Ishikawa (cell line): Measurements from ENCODE around the gene NRIP3.

ENCODE experiments used
- CEBPB ChIP-seq: IDR thresholded peaks from 2 replicates; pipeline ENCODE4 v1.6.1; 2012
- CREB1 ChIP-seq: IDR thresholded peaks from 2 replicates; pipeline ENCODE4 v1.6.1; 2012; ENCODE audit warnings: low read depth
- EGR1 ChIP-seq: IDR thresholded peaks from 2 replicates; pipeline ENCODE4 v1.6.1; 2012
- EP300 ChIP-seq: IDR thresholded peaks from 2 replicates; pipeline ENCODE4 v1.6.1; 2012; ENCODE audit warnings: borderline replicate concordance
- FOXM1 ChIP-seq: IDR thresholded peaks from 2 replicates; pipeline ENCODE4 v1.6.1; 2012; ENCODE audit warnings: low read depth, borderline replicate concordance
- NFIC ChIP-seq: IDR thresholded peaks from 2 replicates; pipeline ENCODE4 v1.6.1; 2012
- RAD21 ChIP-seq: IDR thresholded peaks from 2 replicates; pipeline ENCODE4 v1.6.1; 2012; ENCODE audit warnings: low read depth
- TAF1 ChIP-seq: IDR thresholded peaks from 2 replicates; pipeline ENCODE4 v1.6.1; 2012; ENCODE audit warnings: low read depth, mild to moderate bottlenecking
- TCF12 ChIP-seq: IDR thresholded peaks from 2 replicates; pipeline ENCODE4 v1.6.1; 2012; ENCODE audit warnings: low read depth
- TEAD4 ChIP-seq: IDR thresholded peaks from 2 replicates; pipeline ENCODE4 v1.6.1; 2012
- YY1 ChIP-seq: IDR thresholded peaks from 2 replicates; pipeline ENCODE4 v1.6.1; 2012; ENCODE audit warnings: low read depth
- ZBTB7A ChIP-seq: IDR thresholded peaks from 2 replicates; pipeline ENCODE4 v1.6.1; 2012; ENCODE audit warnings: low read depth
- TF ChIP-seq, protein P1 (sequence below): IDR thresholded peaks from 2 replicates; pipeline ENCODE4 v1.6.1; 2012
- TF ChIP-seq, protein P2 (sequence below): IDR thresholded peaks from 2 replicates; pipeline ENCODE4 v1.6.1; 2012; ENCODE audit warnings: low read depth, mild to moderate bottlenecking
- TF ChIP-seq, protein P3 (sequence below): IDR thresholded peaks from 2 replicates; pipeline ENCODE4 v1.6.1; 2012

Gene NRIP3

DNA sequence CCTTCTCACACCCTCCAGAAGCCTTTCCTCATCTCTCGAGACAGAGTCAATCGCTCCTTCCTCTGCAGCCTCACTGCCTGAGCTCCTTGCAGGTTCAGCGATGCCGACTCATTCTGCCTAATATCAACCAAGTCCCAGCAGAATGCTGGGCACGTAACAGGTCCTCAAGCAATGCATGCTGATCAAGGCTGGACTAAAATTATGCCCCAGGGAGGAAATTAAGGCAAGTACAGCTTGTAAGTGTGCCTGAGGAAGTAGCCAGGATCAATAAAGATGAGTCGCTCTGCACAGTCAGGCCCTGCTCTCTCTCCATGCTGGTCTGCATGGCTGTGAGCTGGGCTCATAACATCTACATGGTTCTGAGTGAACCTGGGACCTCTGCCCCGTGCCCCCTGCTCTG, 25.6 kb upstream of the NRIP3 start:
- TF ChIP-seq TCF12: no peak
- TF ChIP-seq TEAD4: no peak
- TF ChIP-seq, protein P1, sequence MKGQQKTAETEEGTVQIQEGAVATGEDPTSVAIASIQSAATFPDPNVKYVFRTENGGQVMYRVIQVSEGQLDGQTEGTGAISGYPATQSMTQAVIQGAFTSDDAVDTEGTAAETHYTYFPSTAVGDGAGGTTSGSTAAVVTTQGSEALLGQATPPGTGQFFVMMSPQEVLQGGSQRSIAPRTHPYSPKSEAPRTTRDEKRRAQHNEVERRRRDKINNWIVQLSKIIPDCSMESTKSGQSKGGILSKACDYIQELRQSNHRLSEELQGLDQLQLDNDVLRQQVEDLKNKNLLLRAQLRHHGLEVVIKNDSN: no peak
- TF ChIP-seq, protein P2, sequence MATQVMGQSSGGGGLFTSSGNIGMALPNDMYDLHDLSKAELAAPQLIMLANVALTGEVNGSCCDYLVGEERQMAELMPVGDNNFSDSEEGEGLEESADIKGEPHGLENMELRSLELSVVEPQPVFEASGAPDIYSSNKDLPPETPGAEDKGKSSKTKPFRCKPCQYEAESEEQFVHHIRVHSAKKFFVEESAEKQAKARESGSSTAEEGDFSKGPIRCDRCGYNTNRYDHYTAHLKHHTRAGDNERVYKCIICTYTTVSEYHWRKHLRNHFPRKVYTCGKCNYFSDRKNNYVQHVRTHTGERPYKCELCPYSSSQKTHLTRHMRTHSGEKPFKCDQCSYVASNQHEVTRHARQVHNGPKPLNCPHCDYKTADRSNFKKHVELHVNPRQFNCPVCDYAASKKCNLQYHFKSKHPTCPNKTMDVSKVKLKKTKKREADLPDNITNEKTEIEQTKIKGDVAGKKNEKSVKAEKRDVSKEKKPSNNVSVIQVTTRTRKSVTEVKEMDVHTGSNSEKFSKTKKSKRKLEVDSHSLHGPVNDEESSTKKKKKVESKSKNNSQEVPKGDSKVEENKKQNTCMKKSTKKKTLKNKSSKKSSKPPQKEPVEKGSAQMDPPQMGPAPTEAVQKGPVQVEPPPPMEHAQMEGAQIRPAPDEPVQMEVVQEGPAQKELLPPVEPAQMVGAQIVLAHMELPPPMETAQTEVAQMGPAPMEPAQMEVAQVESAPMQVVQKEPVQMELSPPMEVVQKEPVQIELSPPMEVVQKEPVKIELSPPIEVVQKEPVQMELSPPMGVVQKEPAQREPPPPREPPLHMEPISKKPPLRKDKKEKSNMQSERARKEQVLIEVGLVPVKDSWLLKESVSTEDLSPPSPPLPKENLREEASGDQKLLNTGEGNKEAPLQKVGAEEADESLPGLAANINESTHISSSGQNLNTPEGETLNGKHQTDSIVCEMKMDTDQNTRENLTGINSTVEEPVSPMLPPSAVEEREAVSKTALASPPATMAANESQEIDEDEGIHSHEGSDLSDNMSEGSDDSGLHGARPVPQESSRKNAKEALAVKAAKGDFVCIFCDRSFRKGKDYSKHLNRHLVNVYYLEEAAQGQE: no peak
- TF ChIP-seq CEBPB: no peak
- no peak for TF ChIP-seq ZBTB7A
- TF ChIP-seq RAD21: no peak
- no peak for TF ChIP-seq FOXM1
- TF ChIP-seq, protein P3, sequence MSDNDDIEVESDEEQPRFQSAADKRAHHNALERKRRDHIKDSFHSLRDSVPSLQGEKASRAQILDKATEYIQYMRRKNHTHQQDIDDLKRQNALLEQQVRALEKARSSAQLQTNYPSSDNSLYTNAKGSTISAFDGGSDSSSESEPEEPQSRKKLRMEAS: no peak
- TF ChIP-seq EGR1: no peak
- TF ChIP-seq YY1: no peak

DNA sequence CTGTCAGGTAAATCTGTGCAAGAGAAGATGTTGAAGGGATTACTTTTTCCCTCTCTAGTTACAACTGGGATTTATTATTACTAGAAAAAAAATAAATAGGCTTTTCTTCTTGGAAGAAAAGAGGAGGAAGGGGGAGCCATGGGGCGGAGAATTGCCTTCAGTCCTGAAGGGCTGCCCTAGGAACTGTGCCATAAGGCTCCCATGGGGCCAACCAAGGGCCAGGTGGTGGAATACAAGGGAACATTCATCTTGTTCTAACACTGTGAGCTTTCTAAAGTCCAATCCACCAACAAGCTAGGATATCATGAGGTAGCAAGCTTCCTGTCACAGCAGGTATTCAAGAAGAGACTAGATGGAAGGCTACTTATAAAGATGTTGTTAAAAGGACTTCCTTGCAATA, 24.8 kb upstream of the NRIP3 start:
- TF ChIP-seq EGR1 (no peak), TAF1 (no peak), TCF12 (no peak), NFIC (no peak), YY1 (no peak), FOXM1 (no peak), CREB1 (no peak), EP300 (no peak)
- TF ChIP-seq, protein P2: no peak

DNA sequence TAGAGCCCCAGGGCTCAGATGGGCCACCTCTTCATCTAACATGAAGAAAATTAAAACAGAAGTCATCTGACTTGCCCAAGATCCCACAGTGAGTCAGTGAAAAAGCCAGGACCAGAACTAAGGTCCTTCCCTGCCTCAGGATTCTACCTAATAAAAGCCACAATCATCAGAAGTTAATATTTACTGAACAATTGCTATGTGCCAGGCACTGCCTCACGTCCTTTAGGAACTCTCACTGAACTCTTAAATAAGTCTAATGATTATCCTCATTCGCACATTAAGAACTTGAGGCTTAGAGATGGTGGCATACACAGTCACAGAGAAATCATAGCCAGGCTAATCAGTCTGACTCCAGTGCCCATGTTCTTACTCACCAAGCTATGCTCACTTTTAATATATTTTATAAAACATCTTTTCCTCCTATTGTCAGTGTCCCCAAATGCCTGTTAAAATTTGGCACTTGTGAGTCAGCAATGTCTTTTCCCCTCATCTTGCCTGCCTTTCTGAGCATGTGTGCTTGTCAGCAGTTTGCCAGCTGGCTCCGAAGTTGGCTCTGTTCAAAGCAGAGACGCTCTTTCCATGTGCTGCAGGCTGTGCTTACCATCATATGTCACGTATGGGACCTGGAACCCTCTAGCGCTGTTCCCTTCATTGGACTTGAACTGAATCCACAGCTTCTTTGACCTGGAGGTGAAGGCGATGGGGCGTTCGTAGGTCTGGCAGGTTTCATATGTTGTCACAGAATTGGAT, 21.5 kb upstream of the NRIP3 start:
- no peak for TF ChIP-seq TCF12

DNA sequence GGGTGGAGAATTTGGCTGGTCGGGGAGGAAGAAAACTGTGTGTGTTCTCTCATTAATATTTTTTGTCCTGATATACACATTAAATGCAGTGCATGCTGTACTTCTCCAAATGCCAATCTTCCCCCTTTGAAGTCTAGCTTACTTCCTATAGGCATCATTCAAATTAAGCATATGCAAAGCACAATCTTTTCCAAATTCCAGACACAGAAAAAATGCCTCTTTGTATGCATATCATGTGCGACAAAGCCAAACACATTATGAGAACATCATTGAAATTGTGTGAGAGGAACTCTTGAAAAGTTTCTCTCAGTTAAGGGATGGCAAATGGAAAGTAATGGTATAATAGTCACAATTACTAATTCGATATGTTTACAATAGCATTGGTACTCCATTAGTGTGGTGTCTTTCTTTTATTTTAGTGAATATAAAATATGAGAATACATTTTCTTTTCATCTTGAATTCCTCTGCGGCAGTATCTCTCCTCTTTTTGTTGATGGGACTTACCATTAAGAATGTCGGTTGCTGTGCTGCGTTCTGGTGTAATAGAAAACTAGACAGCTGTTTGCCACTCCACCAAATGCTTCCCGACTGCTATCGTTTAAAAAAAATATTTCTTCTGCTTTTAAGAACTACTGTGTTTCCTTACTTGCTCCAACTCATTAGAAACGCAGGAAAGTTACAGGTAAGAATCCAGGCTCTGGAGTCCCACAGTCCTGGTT, 19.3 kb upstream of the NRIP3 start:
- TF ChIP-seq CREB1: no peak
- TF ChIP-seq TAF1: no peak
- TF ChIP-seq EP300: no peak

DNA sequence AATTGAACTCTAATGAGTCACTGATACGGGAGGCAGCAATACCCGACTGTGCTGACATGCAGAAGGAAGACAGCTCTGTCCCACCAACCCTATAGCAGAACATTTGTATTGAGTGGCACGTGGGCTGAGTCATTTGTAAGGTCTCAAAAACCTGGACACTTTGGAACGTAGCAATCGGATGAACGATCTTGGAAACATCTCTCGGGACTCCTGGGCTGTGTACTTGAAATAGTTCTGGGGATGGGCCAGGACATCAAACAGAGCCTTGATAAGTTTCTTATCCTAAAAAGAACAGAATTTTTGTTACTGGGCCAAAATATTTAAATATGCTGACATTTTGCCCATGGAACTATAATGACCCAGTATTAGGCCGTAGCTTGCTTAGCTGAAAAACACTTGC, 17.1 kb upstream of the NRIP3 start:
- TF ChIP-seq FOXM1 (no peak), CEBPB (no peak), CREB1 (no peak), TCF12 (no peak), TEAD4 (no peak)
- TF ChIP-seq, protein P2: no peak
- TF ChIP-seq, protein P3: no peak
